Stomach smooth muscle (tissue), 2 donors: Measurements from ENCODE around the gene MEIS1.
A peak's percentile ranks its signal among the peaks of the same experiment; 100 is the strongest.

Experiments used
- H3K27ac ChIP-seq: one replicate; pipeline ENCODE4 v1.7.0; 2013; ENCODE audit warnings: mild to moderate bottlenecking, low read length, inconsistent platforms
- H3K27me3 ChIP-seq, 2 donors: one replicate each; pipeline ENCODE4 v1.7.0; 2013; ENCODE audit warnings: low read length in 2 of 2; ENCODE audit not compliant: insufficient read depth in 2 of 2, control insufficient read depth in 1 of 2
- H3K36me3 ChIP-seq, 2 donors: one replicate each; pipeline ENCODE4 v1.7.0; 2013; ENCODE audit warnings: low read length in 2 of 2; ENCODE audit not compliant: control insufficient read depth in 2 of 2, insufficient read depth in 2 of 2
- H3K4me1 ChIP-seq: one replicate; pipeline ENCODE4 v1.7.0; 2013; ENCODE audit warnings: low read length; ENCODE audit not compliant: control insufficient read depth, insufficient read depth
- H3K4me3 ChIP-seq, 2 donors: one replicate each; pipeline ENCODE4 v1.7.0; 2013; ENCODE audit warnings: low read length in 2 of 2
- H3K9ac ChIP-seq, 2 donors: one replicate each; pipeline ENCODE4 v1.7.0; 2013; ENCODE audit warnings: low read length in 2 of 2, mild to moderate bottlenecking in 1 of 2
- H3K9me3 ChIP-seq, 2 donors: one replicate each; pipeline ENCODE4 v1.7.0; 2013; ENCODE audit warnings: low read length in 2 of 2; ENCODE audit not compliant: control insufficient read depth in 2 of 2
- donor health status: healthy.
- donor health status: Pancreatic carcinoma.

MEIS1 gene

GRCh38 chr2:66438891-66439811, 4.2 kb downstream of the MEIS1 start:
- peak overlapping the region; percentile 97 for H3K27ac ChIP-seq
- H3K9me3 ChIP-seq: no peaks in the 10 kb centered on the region
- peaks cover 11% of the 10 kb centered on the region for H3K4me1 ChIP-seq
- no peaks in the 10 kb centered on the region for H3K27me3 ChIP-seq
- peak overlapping the region; percentile 61 to 95 for H3K4me3 ChIP-seq
- H3K36me3 ChIP-seq: peaks cover 25 to 26% of the 10 kb centered on the region in 2 donors
- peak overlapping the region; percentile 93 to 95 for H3K9ac ChIP-seq

GRCh38 chr2:66439812-66440542, 5.1 kb downstream of the MEIS1 start:
- H3K27me3 ChIP-seq: no peaks in the 10 kb centered on the region
- peaks cover 25 to 26% of the 10 kb centered on the region in 2 donors for H3K36me3 ChIP-seq
- H3K9ac ChIP-seq: peak overlapping the region; percentile 93 to 95
- H3K9me3 ChIP-seq: no peaks in the 10 kb centered on the region
- peak overlapping the region; percentile 97 for H3K27ac ChIP-seq
- H3K4me3 ChIP-seq: peak overlapping the region; percentile 61 to 95
- peaks cover 8% of the 10 kb centered on the region for H3K4me1 ChIP-seq

- Histone ChIP-seq H3K27ac (peak overlapping the region; percentile 97), H3K27me3 (no peaks in the 10 kb centered on the region), H3K9me3 (no peaks in the 10 kb centered on the region), H3K9ac (peak overlapping the region; percentile 81 to 93), H3K4me3 (peak overlapping the region; percentile 61 to 95), H3K4me1 (peaks cover 8% of the 10 kb centered on the region), H3K36me3 (peaks cover 25 to 26% of the 10 kb centered on the region in 2 donors)
Observed at GRCh38 chr2:66440708-66441497, 6.0 kb downstream of the MEIS1 start.

GRCh38 chr2:66441581-66442320, 6.8 kb downstream of the MEIS1 start:
- H3K27ac ChIP-seq: peak overlapping the region; percentile 97
- peak overlapping the region; percentile 61 to 95 for H3K4me3 ChIP-seq
- peaks cover 8% of the 10 kb centered on the region for H3K4me1 ChIP-seq
- no peaks in the 10 kb centered on the region for H3K9me3 ChIP-seq
- no peaks in the 10 kb centered on the region for H3K27me3 ChIP-seq
- peaks cover 25 to 27% of the 10 kb centered on the region in 2 donors for H3K36me3 ChIP-seq
- H3K9ac ChIP-seq: peak overlapping the region; percentile 81 to 93

GRCh38 chr2:66442516-66443185, 7.7 kb downstream of the MEIS1 start:
- no peaks in the 10 kb centered on the region for H3K9me3 ChIP-seq
- H3K27me3 ChIP-seq: no peaks in the 10 kb centered on the region
- peak overlapping the region; percentile 75 to 95 for H3K4me3 ChIP-seq
- peaks cover 24 to 26% of the 10 kb centered on the region in 2 donors for H3K36me3 ChIP-seq
- peaks cover 8% of the 10 kb centered on the region for H3K4me1 ChIP-seq
- H3K27ac ChIP-seq: peak overlapping the region; percentile 97
- H3K9ac ChIP-seq: peak overlapping the region; percentile 88 to 93

- Histone ChIP-seq H3K4me1 (peaks cover 8% of the 10 kb centered on the region), H3K36me3 (peaks cover 17 to 19% of the 10 kb centered on the region in 2 donors), H3K9ac (peak overlapping the region; percentile 88 to 93), H3K27me3 (no peaks in the 10 kb centered on the region), H3K9me3 (no peaks in the 10 kb centered on the region), H3K27ac (peak overlapping the region; percentile 97), H3K4me3 (peak overlapping the region; percentile 75 to 95)
Observed at GRCh38 chr2:66443186-66443978, 8.5 kb downstream of the MEIS1 start.

- Histone ChIP-seq H3K27me3 (no peaks in the 10 kb centered on the region), H3K27ac (peak overlapping the region; percentile 97), H3K4me1 (peaks cover 8% of the 10 kb centered on the region), H3K4me3 (peak overlapping the region; percentile 75 to 95), H3K36me3 (peaks cover 16% of the 10 kb centered on the region in 2 donors), H3K9me3 (no peaks in the 10 kb centered on the region), H3K9ac (peak overlapping the region; percentile 88 to 93)
Observed at GRCh38 chr2:66443979-66444861, 9.3 kb downstream of the MEIS1 start.

GRCh38 chr2:66445076-66445924, 10.4 kb downstream of the MEIS1 start:
- Histone ChIP-seq H3K27me3 (no peaks in the 10 kb centered on the region), H3K4me3 (peak overlapping the region; percentile 75 to 95), H3K9me3 (no peaks in the 10 kb centered on the region), H3K36me3 (peaks cover 9 to 10% of the 10 kb centered on the region in 2 donors), H3K27ac (peak overlapping the region; percentile 97), H3K4me1 (peaks cover 6% of the 10 kb centered on the region), H3K9ac (peak overlapping the region; percentile 88 to 93)
